Activated naive CD4-positive, alpha-beta T cell treated with anti-CD3 and anti-CD28 coated beads, Interleukin-2, amount 50 U/mL, for 16 hours (primary cell): ENCODE data around the gene SLC6A20.

Experiments used
- DNase-seq: peaks from one replicate; pipeline ENCODE4 v3.0.0-alpha.2; 2020

Gene SLC6A20

GRCh38 chr3:45795882-45796765 is at the start of gene SLC6A20:
SLC6A20 (minus strand) TSS chr3:45796536; CDS start chr3:45796419, 117 bp downstream.
- no peak for DNase-seq

- DNase-seq, result no peak
Observed at GRCh38 chr3:45844616-45845015, 48.3 kb upstream of the SLC6A20 start.

GRCh38 chr3:45842851-45843625 is 46.7 kb upstream of the SLC6A20 start:
- DNase-seq, result no peak

- peak; percentile 90 for DNase-seq
Observed at GRCh38 chr3:45841757-45842491, 45.6 kb upstream of the SLC6A20 start, which contains the start of gene LZTFL1. LZTFL1 (minus strand) TSS chr3:45842119; CDS start chr3:45841991, 128 bp downstream.

- DNase-seq, result no peak
Observed at GRCh38 chr3:45841420-45841756, 45.1 kb upstream of the SLC6A20 start.

- DNase-seq, result no peak
Observed at GRCh38 chr3:45838466-45838865, 42.1 kb upstream of the SLC6A20 start.

GRCh38 chr3:45832699-45833098 is 36.4 kb upstream of the SLC6A20 start:
- DNase-seq, result no peak

- no peak for DNase-seq
Observed at GRCh38 chr3:45830121-45830520, 33.8 kb upstream of the SLC6A20 start.

- no peak for DNase-seq
Observed at GRCh38 chr3:45826908-45827307, 30.6 kb upstream of the SLC6A20 start.

GRCh38 chr3:45826321-45826720 is 30.0 kb upstream of the SLC6A20 start:
- no peak for DNase-seq

GRCh38 chr3:45821127-45821526 is 24.8 kb upstream of the SLC6A20 start:
- DNase-seq, result no peak

- DNase-seq, result no peak
Observed at GRCh38 chr3:45819543-45819942, 23.2 kb upstream of the SLC6A20 start.

GRCh38 chr3:45817831-45818522 is 21.6 kb upstream of the SLC6A20 start:
- DNase-seq, result no peak

- no peak for DNase-seq
Observed at GRCh38 chr3:45816544-45816943, 20.2 kb upstream of the SLC6A20 start.

GRCh38 chr3:45814322-45814721 is 18.0 kb upstream of the SLC6A20 start:
- no peak for DNase-seq

GRCh38 chr3:45807681-45808540 is 11.6 kb upstream of the SLC6A20 start:
- DNase-seq, result no peak

GRCh38 chr3:45807133-45807532 is 10.8 kb upstream of the SLC6A20 start:
- no peak for DNase-seq

- DNase-seq, result no peak
Observed at GRCh38 chr3:45806072-45806471, 9.7 kb upstream of the SLC6A20 start.

GRCh38 chr3:45803252-45803935 is 7.1 kb upstream of the SLC6A20 start:
- no peak for DNase-seq

- DNase-seq, result no peak
Observed at GRCh38 chr3:45802146-45802545, 5.8 kb upstream of the SLC6A20 start.

GRCh38 chr3:45800611-45801010 is 4.3 kb upstream of the SLC6A20 start:
- no peak for DNase-seq
